Activated CD4-positive, alpha-beta T cell treated with anti-CD3 and anti-CD28 coated beads for 24 hours (primary cell): ENCODE results near the gene YOD1.

ENCODE experiments used
- DNase-seq, 2 donors: peaks; one replicate each; pipeline ENCODE4 v3.0.0-alpha.2; 2020; ENCODE audit warnings: low read depth in 2 of 2

Gene YOD1

GRCh38 chr1:207027206-207027777 is 23.7 kb downstream of the YOD1 start:
- DNase-seq: no peak

GRCh38 chr1:207026104-207026534 is 24.9 kb downstream of the YOD1 start:
- DNase-seq: no peak

GRCh38 chr1:207025146-207025880 is 25.7 kb downstream of the YOD1 start:
- DNase-seq: no peak

- peak in 1 of 2 donors; percentile 4 for DNase-seq
These were observed 26.5 kb downstream of the YOD1 start for GRCh38 chr1:207024202-207025145.

- DNase-seq: no peak
These were observed 27.9 kb downstream of the YOD1 start for GRCh38 chr1:207022996-207023679.

- no peak for DNase-seq
These were observed 29.0 kb downstream of the YOD1 start for GRCh38 chr1:207021876-207022596.

- no peak for DNase-seq
These were observed 29.7 kb downstream of the YOD1 start for GRCh38 chr1:207021139-207021861.

GRCh38 chr1:207020709-207021107 is 30.3 kb downstream of the YOD1 start:
- no peak for DNase-seq

- DNase-seq: no peak
These were observed 30.8 kb downstream of the YOD1 start for GRCh38 chr1:207020065-207020708.

GRCh38 chr1:207019661-207020060 is 31.3 kb downstream of the YOD1 start:
- DNase-seq: no peak

GRCh38 chr1:207019161-207019560 is 31.8 kb downstream of the YOD1 start:
- no peak for DNase-seq

GRCh38 chr1:207018707-207019106 is 32.3 kb downstream of the YOD1 start:
- DNase-seq: no peak

- DNase-seq: no peak
These were observed 33.1 kb downstream of the YOD1 start for GRCh38 chr1:207017615-207018559.

GRCh38 chr1:207015791-207016190 is 35.2 kb downstream of the YOD1 start:
- no peak for DNase-seq

GRCh38 chr1:207014728-207015127 is 36.3 kb downstream of the YOD1 start:
- DNase-seq: no peak

GRCh38 chr1:207013321-207014085 is 37.5 kb downstream of the YOD1 start:
- DNase-seq: no peak

- no peak for DNase-seq
These were observed 40.3 kb downstream of the YOD1 start for GRCh38 chr1:207010726-207011125.

GRCh38 chr1:207009945-207010344 is 41.1 kb downstream of the YOD1 start:
- DNase-seq: no peak
